ENCODE results near the gene WNK1.
A peak's percentile ranks its signal among the peaks of the same experiment; 100 is the strongest.

The WNK1 gene

GRCh38 chr12:949453-950191 is 197.2 kb downstream of the WNK1 start, which contains the start of gene RAD52:
Gene RAD52 (minus strand): TSS chr12:949694. CDS start chr12:933058, 16,636 bp downstream.
- DNase-seq (ENCODE audit: low read depth, low spot score), result peak; percentile 94
- WGBS (ENCODE audit: insufficient coverage, insufficient read length), result no CpG with 5 or more reads among the region's 58 CpGs
- peak within 1 kb of the TSS; percentile 58 for H3K4me3 ChIP-seq (ENCODE audit: low read length)
- H3K9me3 ChIP-seq (ENCODE audit: control insufficient read depth, insufficient read depth, low read length), result no peaks in the 10 kb centered on the region
- H3K36me3 ChIP-seq (ENCODE audit: control insufficient read depth, insufficient read depth, low read length), result no peaks in the 10 kb centered on the region
- H3K27me3 ChIP-seq (ENCODE audit: control insufficient read depth, insufficient read depth, low read length), result no peaks in the 10 kb centered on the region
- no peaks in the 10 kb centered on the region for H3K4me1 ChIP-seq (ENCODE audit: control insufficient read depth, insufficient read depth, low read length)
- H3K27ac ChIP-seq (ENCODE audit: low read length), result no peak within 1 kb of the TSS

GRCh38 chr12:951176-951575 is 198.8 kb downstream of the WNK1 start:
- Histone ChIP-seq H3K36me3 (ENCODE audit: control insufficient read depth, insufficient read depth, low read length) (no peaks in the 10 kb centered on the region), H3K4me3 (ENCODE audit: low read length) (no peak overlapping the region), H3K4me1 (ENCODE audit: control insufficient read depth, insufficient read depth, low read length) (no peaks in the 10 kb centered on the region), H3K27ac (ENCODE audit: low read length) (no peak overlapping the region), H3K27me3 (ENCODE audit: control insufficient read depth, insufficient read depth, low read length) (no peaks in the 10 kb centered on the region), H3K9me3 (ENCODE audit: control insufficient read depth, insufficient read depth, low read length) (no peaks in the 10 kb centered on the region)
- no peak for DNase-seq (ENCODE audit: low read depth, low spot score)
- no CpG with 5 or more reads among the region's 1 CpG for WGBS (ENCODE audit: insufficient coverage, insufficient read length)

- DNase-seq (ENCODE audit: low read depth, low spot score), result no peak
- H3K27ac ChIP-seq (ENCODE audit: low read length), result no peak overlapping the region
- H3K36me3 ChIP-seq (ENCODE audit: control insufficient read depth, insufficient read depth, low read length), result no peaks in the 10 kb centered on the region
- H3K4me3 ChIP-seq (ENCODE audit: low read length), result no peak overlapping the region
- no peaks in the 10 kb centered on the region for H3K27me3 ChIP-seq (ENCODE audit: control insufficient read depth, insufficient read depth, low read length)
- 100% methylated on average over 1 of the region's 7 CpGs for WGBS (ENCODE audit: insufficient coverage, insufficient read length)
- no peaks in the 10 kb centered on the region for H3K4me1 ChIP-seq (ENCODE audit: control insufficient read depth, insufficient read depth, low read length)
- no peaks in the 10 kb centered on the region for H3K9me3 ChIP-seq (ENCODE audit: control insufficient read depth, insufficient read depth, low read length)
Observed at GRCh38 chr12:953776-954175, 201.4 kb downstream of the WNK1 start.

GRCh38 chr12:954741-955140 is 202.4 kb downstream of the WNK1 start:
- Histone ChIP-seq H3K9me3 (ENCODE audit: control insufficient read depth, insufficient read depth, low read length) (no peaks in the 10 kb centered on the region), H3K4me1 (ENCODE audit: control insufficient read depth, insufficient read depth, low read length) (no peaks in the 10 kb centered on the region), H3K27ac (ENCODE audit: low read length) (no peak overlapping the region), H3K4me3 (ENCODE audit: low read length) (no peak overlapping the region), H3K27me3 (ENCODE audit: control insufficient read depth, insufficient read depth, low read length) (no peaks in the 10 kb centered on the region), H3K36me3 (ENCODE audit: control insufficient read depth, insufficient read depth, low read length) (no peaks in the 10 kb centered on the region)
- DNase-seq (ENCODE audit: low read depth, low spot score), result no peak

GRCh38 chr12:955939-956338 is 203.6 kb downstream of the WNK1 start:
- DNase-seq (ENCODE audit: low read depth, low spot score), result no peak
- no CpG with 5 or more reads among the region's 6 CpGs for WGBS (ENCODE audit: insufficient coverage, insufficient read length)
- Histone ChIP-seq H3K36me3 (ENCODE audit: control insufficient read depth, insufficient read depth, low read length) (no peaks in the 10 kb centered on the region), H3K4me3 (ENCODE audit: low read length) (no peak overlapping the region), H3K27me3 (ENCODE audit: control insufficient read depth, insufficient read depth, low read length) (no peaks in the 10 kb centered on the region), H3K4me1 (ENCODE audit: control insufficient read depth, insufficient read depth, low read length) (no peaks in the 10 kb centered on the region), H3K9me3 (ENCODE audit: control insufficient read depth, insufficient read depth, low read length) (no peaks in the 10 kb centered on the region), H3K27ac (ENCODE audit: low read length) (no peak overlapping the region)

GRCh38 chr12:958588-959123 is 206.3 kb downstream of the WNK1 start:
- no peaks in the 10 kb centered on the region for H3K9me3 ChIP-seq (ENCODE audit: control insufficient read depth, insufficient read depth, low read length)
- WGBS (ENCODE audit: insufficient coverage, insufficient read length), result no CpG with 5 or more reads among the region's 8 CpGs
- DNase-seq (ENCODE audit: low read depth, low spot score), result no peak

More at GRCh38 chr12:958588-959123, 206.3 kb downstream of the WNK1 start:
- no peaks in the 10 kb centered on the region for H3K36me3 ChIP-seq (ENCODE audit: control insufficient read depth, insufficient read depth, low read length)
- no peaks in the 10 kb centered on the region for H3K27me3 ChIP-seq (ENCODE audit: control insufficient read depth, insufficient read depth, low read length)
- H3K4me1 ChIP-seq (ENCODE audit: control insufficient read depth, insufficient read depth, low read length), result no peaks in the 10 kb centered on the region
- H3K4me3 ChIP-seq (ENCODE audit: low read length), result no peak overlapping the region
- H3K27ac ChIP-seq (ENCODE audit: low read length), result no peak overlapping the region
